Measurements from ENCODE around the gene C10orf90. TPM values are rescaled to one million over a fixed set of nuclear protein-coding genes. Genes with fewer than 3 reads are reported as not detected.

C10orf90 gene
- total RNA-seq, 2 donors from 2014 or later = 0.19 to 0.26 TPM

- Mint-ChIP-seq H3K27ac (no peak overlapping the region), H3K4me3 (no peak overlapping the region), H3K4me1 (no peaks in the 10 kb centered on the region), H3K27me3 (no peaks in the 10 kb centered on the region), H3K9me3 (no peaks in the 10 kb centered on the region), H3K36me3 (ENCODE audit: low read depth) (no peaks in the 10 kb centered on the region)
- no peak for ATAC-seq (replicated peaks)
Observed at GRCh38 chr10:126536656-126537055, 133.8 kb downstream of the C10orf90 start.

- no peak for ATAC-seq (replicated peaks)
- no peaks in the 10 kb centered on the region for H3K27me3 Mint-ChIP-seq
- H3K4me1 Mint-ChIP-seq = no peaks in the 10 kb centered on the region
- no peaks in the 10 kb centered on the region for H3K36me3 Mint-ChIP-seq (ENCODE audit: low read depth)
- H3K4me3 Mint-ChIP-seq = no peak overlapping the region
- H3K9me3 Mint-ChIP-seq = no peaks in the 10 kb centered on the region
- no peak overlapping the region for H3K27ac Mint-ChIP-seq
Observed at GRCh38 chr10:126536148-126536547, 134.3 kb downstream of the C10orf90 start.

- Mint-ChIP-seq H3K4me1 (no peaks in the 10 kb centered on the region), H3K27me3 (no peaks in the 10 kb centered on the region), H3K9me3 (no peaks in the 10 kb centered on the region), H3K4me3 (no peak overlapping the region), H3K36me3 (ENCODE audit: low read depth) (no peaks in the 10 kb centered on the region), H3K27ac (no peak overlapping the region)
- ATAC-seq (replicated peaks) = no peak
Observed at GRCh38 chr10:126533644-126534043, 136.8 kb downstream of the C10orf90 start.

GRCh38 chr10:126528315-126528835 is 142.1 kb downstream of the C10orf90 start:
- no peaks in the 10 kb centered on the region for H3K36me3 Mint-ChIP-seq (ENCODE audit: low read depth)
- no peak overlapping the region for H3K4me3 Mint-ChIP-seq
- peaks cover 3% of the 10 kb centered on the region for H3K9me3 Mint-ChIP-seq
- no peak overlapping the region for H3K27ac Mint-ChIP-seq
- no peak for ATAC-seq (replicated peaks)
- H3K4me1 Mint-ChIP-seq = no peaks in the 10 kb centered on the region
- H3K27me3 Mint-ChIP-seq = no peaks in the 10 kb centered on the region

GRCh38 chr10:126527645-126528314 is 142.7 kb downstream of the C10orf90 start:
- Mint-ChIP-seq H3K4me3 (no peak overlapping the region), H3K4me1 (no peaks in the 10 kb centered on the region), H3K27me3 (no peaks in the 10 kb centered on the region), H3K27ac (no peak overlapping the region), H3K9me3 (peaks cover 3% of the 10 kb centered on the region), H3K36me3 (ENCODE audit: low read depth) (no peaks in the 10 kb centered on the region)
- no peak for ATAC-seq (replicated peaks)

- no peak overlapping the region for H3K27ac Mint-ChIP-seq
- H3K36me3 Mint-ChIP-seq (ENCODE audit: low read depth) = no peaks in the 10 kb centered on the region
- no peaks in the 10 kb centered on the region for H3K27me3 Mint-ChIP-seq
- no peaks in the 10 kb centered on the region for H3K4me1 Mint-ChIP-seq
- peaks cover 3% of the 10 kb centered on the region for H3K9me3 Mint-ChIP-seq
- ATAC-seq (replicated peaks) = no peak
- H3K4me3 Mint-ChIP-seq = no peak overlapping the region
Observed at GRCh38 chr10:126525326-126525725, 145.2 kb downstream of the C10orf90 start.

GRCh38 chr10:126524526-126524925 is 146.0 kb downstream of the C10orf90 start:
- no peaks in the 10 kb centered on the region for H3K27me3 Mint-ChIP-seq
- no peak overlapping the region for H3K27ac Mint-ChIP-seq
- H3K4me3 Mint-ChIP-seq = no peak overlapping the region
- ATAC-seq (replicated peaks) = no peak
- peaks cover 3% of the 10 kb centered on the region for H3K9me3 Mint-ChIP-seq
- H3K4me1 Mint-ChIP-seq = no peaks in the 10 kb centered on the region
- H3K36me3 Mint-ChIP-seq (ENCODE audit: low read depth) = no peaks in the 10 kb centered on the region

- Mint-ChIP-seq H3K4me3 (no peak overlapping the region), H3K4me1 (no peaks in the 10 kb centered on the region), H3K36me3 (ENCODE audit: low read depth) (no peaks in the 10 kb centered on the region), H3K9me3 (peaks cover 3% of the 10 kb centered on the region), H3K27ac (no peak overlapping the region), H3K27me3 (no peaks in the 10 kb centered on the region)
- no peak for ATAC-seq (replicated peaks)
Observed at GRCh38 chr10:126523071-126523470, 147.4 kb downstream of the C10orf90 start.

- Mint-ChIP-seq H3K9me3 (no peaks in the 10 kb centered on the region), H3K27me3 (no peaks in the 10 kb centered on the region), H3K36me3 (ENCODE audit: low read depth) (no peaks in the 10 kb centered on the region), H3K4me3 (no peak overlapping the region), H3K27ac (no peak overlapping the region), H3K4me1 (no peaks in the 10 kb centered on the region)
- ATAC-seq (replicated peaks) = no peak
Observed at GRCh38 chr10:126521399-126521798, 149.1 kb downstream of the C10orf90 start.

GRCh38 chr10:126520751-126521317 is 149.7 kb downstream of the C10orf90 start:
- ATAC-seq (replicated peaks) = no peak
- Mint-ChIP-seq H3K9me3 (no peaks in the 10 kb centered on the region), H3K27me3 (no peaks in the 10 kb centered on the region), H3K4me3 (no peak overlapping the region), H3K36me3 (ENCODE audit: low read depth) (no peaks in the 10 kb centered on the region), H3K27ac (no peak overlapping the region), H3K4me1 (no peaks in the 10 kb centered on the region)

GRCh38 chr10:126519992-126520391 is 150.5 kb downstream of the C10orf90 start:
- Mint-ChIP-seq H3K4me1 (no peaks in the 10 kb centered on the region), H3K27me3 (no peaks in the 10 kb centered on the region), H3K4me3 (no peak overlapping the region), H3K27ac (no peak overlapping the region), H3K36me3 (ENCODE audit: low read depth) (no peaks in the 10 kb centered on the region), H3K9me3 (no peaks in the 10 kb centered on the region)
- no peak for ATAC-seq (replicated peaks)

- Mint-ChIP-seq H3K4me3 (no peak overlapping the region), H3K9me3 (no peaks in the 10 kb centered on the region), H3K27ac (no peak overlapping the region), H3K27me3 (no peaks in the 10 kb centered on the region), H3K36me3 (ENCODE audit: low read depth) (no peaks in the 10 kb centered on the region), H3K4me1 (no peaks in the 10 kb centered on the region)
- ATAC-seq (replicated peaks) = no peak
Observed at GRCh38 chr10:126519185-126519584, 151.3 kb downstream of the C10orf90 start.

GRCh38 chr10:126518218-126519080 is 152.0 kb downstream of the C10orf90 start:
- Mint-ChIP-seq H3K27me3 (no peaks in the 10 kb centered on the region), H3K36me3 (ENCODE audit: low read depth) (no peaks in the 10 kb centered on the region), H3K9me3 (no peaks in the 10 kb centered on the region), H3K27ac (no peak overlapping the region), H3K4me1 (no peaks in the 10 kb centered on the region), H3K4me3 (no peak overlapping the region)
- ATAC-seq (replicated peaks) = no peak

GRCh38 chr10:126516515-126516914 is 154.0 kb downstream of the C10orf90 start:
- Mint-ChIP-seq H3K4me3 (no peak overlapping the region), H3K27me3 (no peaks in the 10 kb centered on the region), H3K27ac (no peak overlapping the region), H3K9me3 (no peaks in the 10 kb centered on the region), H3K36me3 (ENCODE audit: low read depth) (no peaks in the 10 kb centered on the region), H3K4me1 (no peaks in the 10 kb centered on the region)
- ATAC-seq (replicated peaks) = no peak

Measured in activated T-helper 17 cell treated with anti-CD3 and anti-CD28 coated beads, Interleukin-2, amount 50 U/mL, for 72 hours (primary cell).